ENCODE data around the gene UIMC1. TPM values are rescaled to one million over a fixed set of nuclear protein-coding genes. Genes with fewer than 3 reads are reported as not detected.
A peak's percentile ranks its signal among the peaks of the same experiment; 100 is the strongest.

Gene UIMC1
- total and polyA plus RNA-seq, 2 of the 13 experiments (the other 11 are each of a cell fraction or from before 2014, with no cell fraction given), result 18.9 to 32.7 TPM

- no peak for TF ChIP-seq ZBTB40 (IDR thresholded peaks at IDR 0.05)
- 0 out of 2 replicates have a peak, but pooled peaks have one; percentile 20 for TF ChIP-seq ZBTB40 (CRISPR knock-in tag; IDR thresholded peaks at IDR 0.05)
- peak; percentile 2; the same call in 1 of the 2 replicates for TF ChIP-seq ZNF777 (CRISPR knock-in tag; IDR thresholded peaks at IDR 0.05)
- peak; percentile 54; the same call in 1 of the 2 replicates for TF ChIP-seq SRY (CRISPR knock-in tag; IDR thresholded peaks at IDR 0.05)
- TF ChIP-seq ZNF34 (CRISPR knock-in tag; IDR thresholded peaks at IDR 0.05; ENCODE audit: borderline replicate concordance), result 0 out of 2 replicates have a peak, but pooled peaks have one; percentile 26
- TF ChIP-seq XRCC5 (optimal IDR thresholded peaks at IDR 0.05; ENCODE audit: low read length), result peak; percentile 81
- no peak for TF ChIP-seq ETS1 (CRISPR knock-in tag; IDR thresholded peaks at IDR 0.05)
- no peak for TF ChIP-seq ZNF468 (CRISPR knock-in tag; IDR thresholded peaks at IDR 0.05)
- TF ChIP-seq PATZ1 (CRISPR knock-in tag; IDR thresholded peaks at IDR 0.05), result peak; percentile 73
- 0 out of 2 replicates have a peak, but pooled peaks have one; percentile 17 for TF ChIP-seq ZNF746 (CRISPR knock-in tag; IDR thresholded peaks at IDR 0.05)
- peak; percentile 61; the same call in 1 of the 2 replicates for TF ChIP-seq ZSCAN21 (CRISPR knock-in tag; IDR thresholded peaks at IDR 0.05; ENCODE audit: borderline replicate concordance)
- TF ChIP-seq, protein P1, sequence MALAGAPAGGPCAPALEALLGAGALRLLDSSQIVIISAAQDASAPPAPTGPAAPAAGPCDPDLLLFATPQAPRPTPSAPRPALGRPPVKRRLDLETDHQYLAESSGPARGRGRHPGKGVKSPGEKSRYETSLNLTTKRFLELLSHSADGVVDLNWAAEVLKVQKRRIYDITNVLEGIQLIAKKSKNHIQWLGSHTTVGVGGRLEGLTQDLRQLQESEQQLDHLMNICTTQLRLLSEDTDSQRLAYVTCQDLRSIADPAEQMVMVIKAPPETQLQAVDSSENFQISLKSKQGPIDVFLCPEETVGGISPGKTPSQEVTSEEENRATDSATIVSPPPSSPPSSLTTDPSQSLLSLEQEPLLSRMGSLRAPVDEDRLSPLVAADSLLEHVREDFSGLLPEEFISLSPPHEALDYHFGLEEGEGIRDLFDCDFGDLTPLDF (CRISPR knock-in tag; IDR thresholded peaks at IDR 0.05), result 0 out of 2 replicates have a peak, but pooled peaks have one; percentile 1
- TF ChIP-seq ZNF883 (CRISPR knock-in tag; IDR thresholded peaks at IDR 0.05; ENCODE audit: not compliant biosample characterization), result no peak
Observed at GRCh38 chr5:177005619-177006264, 837 bp downstream of the UIMC1 start (continued).
